HG03095 (cell line): Measurements from ENCODE around the gene WDR70.
"Not testable (repeated sequence)": the region's sequence is repeated elsewhere in the genome, so short reads cannot be mapped to it uniquely, and the experiment has no call there.

Source experiments
- ATAC-seq: cut with Tn5 transposase; IDR thresholded peaks from one replicate; pipeline ENCODE4 v1.9.1; 2021; ENCODE audit warnings: moderate library complexity; ENCODE audit not compliant: unreplicated experiment

The WDR70 gene

DNA sequence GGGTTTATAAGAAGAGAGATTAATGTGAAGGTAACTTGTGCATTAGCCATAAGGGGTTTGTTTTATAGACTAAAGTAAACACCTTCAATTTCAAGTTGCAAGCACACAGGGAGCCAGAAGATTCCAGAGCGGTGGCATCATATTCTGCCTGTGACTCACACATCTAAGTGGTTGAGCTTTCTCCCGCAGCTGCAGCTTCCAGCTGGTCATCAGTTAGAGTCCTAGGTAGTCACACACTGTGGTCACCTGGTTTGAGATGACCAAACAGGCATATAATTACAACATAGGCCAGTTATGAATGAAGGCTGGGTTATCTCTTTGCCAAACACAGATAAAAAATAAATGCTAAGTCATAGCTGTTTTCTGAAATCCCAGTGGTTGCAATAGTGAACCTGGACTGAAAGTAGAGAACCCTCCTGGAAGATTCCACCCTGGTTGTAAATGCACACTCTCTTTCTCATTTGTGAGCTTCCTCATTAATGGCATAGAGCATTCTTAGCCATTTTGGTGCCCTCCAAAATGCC is 289.5 kb downstream of the WDR70 start:
- no peak for ATAC-seq

DNA sequence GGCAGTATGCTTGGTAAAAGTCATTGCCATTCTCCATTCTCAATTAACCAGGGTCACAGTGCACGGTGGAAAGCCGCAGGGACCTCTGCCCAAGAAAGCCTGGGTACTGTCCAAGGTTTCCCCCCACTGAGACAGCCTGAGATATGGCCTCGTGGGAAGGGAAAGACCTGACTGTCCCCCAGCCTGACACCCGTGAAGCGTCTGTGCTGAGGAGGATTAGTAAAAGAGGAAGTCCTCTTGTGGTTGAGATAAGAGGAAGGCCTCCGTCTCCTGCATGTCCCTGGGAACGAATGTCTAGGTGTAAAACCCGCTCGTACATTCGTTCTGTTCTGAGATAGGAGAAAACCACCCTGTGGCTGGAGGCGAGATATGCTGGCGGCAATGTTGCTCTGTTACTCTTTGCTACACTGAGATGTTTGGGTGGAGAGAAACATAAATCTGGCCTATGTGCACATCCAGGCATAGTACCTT is 293.0 kb downstream of the WDR70 start:
- ATAC-seq, result peak; percentile 86

DNA sequence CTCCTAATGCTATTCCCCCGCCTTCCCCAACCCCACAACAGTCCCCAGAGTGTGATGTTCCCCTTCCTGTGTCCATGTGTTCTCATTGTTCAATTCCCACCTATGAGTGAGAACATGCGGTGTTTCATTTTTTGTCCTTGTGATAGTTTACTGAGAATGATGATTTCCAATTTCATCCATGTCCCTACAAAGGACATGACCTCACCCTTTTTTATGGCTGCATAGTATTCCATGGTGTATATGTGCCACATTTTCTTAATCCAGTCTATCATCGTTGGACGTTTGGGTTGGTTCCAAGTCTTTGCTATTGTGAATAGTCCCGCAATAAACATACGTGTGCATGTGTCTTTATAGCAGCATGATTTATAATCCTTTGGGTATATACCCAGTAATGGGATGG is 295.2 kb downstream of the WDR70 start:
- not testable (repeated sequence) for ATAC-seq

DNA sequence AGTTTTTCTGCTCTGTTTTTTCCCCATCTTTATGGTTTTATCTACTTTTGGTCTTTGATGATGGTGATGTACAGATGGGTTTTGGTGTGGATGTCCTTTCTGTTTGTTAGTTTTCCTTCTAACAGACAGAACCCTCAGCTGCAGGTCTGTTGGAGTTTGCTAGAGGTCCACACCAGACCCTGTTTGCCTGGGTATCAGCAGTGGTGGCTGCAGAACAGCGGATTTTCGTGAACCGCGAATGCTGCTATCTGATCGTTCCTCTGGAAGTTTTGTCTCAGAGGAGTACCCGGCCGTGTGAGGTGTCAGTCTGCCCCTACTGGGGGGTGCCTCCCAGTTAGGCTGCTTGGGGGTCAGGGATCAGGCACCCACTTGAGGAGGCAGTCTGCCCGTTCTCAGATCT is 300.2 kb downstream of the WDR70 start:
- not testable (repeated sequence) for ATAC-seq

- ATAC-seq, result not testable (repeated sequence)
Measured at GRCh38 chr5:37679903-37680302, 300.8 kb downstream of the WDR70 start.

DNA sequence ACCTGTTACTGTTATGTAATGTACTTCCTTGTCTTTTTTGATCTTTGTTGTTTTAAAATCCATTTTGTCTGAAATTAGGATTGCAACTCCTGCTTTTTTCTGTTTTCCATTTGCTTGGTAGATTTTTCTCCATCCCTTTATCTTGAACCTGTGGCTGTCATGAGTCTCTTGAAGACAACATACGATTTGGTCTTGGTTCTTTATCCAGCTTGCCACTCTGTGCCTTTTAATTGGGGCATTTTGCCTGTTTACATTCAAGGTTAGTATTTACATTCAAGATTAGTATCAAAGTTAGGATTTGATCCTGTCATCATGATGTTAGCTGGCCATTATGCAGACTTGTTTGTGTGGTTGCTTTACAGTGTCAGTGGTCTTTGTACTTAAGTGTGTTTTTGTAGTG is 304.0 kb downstream of the WDR70 start:
- ATAC-seq, result no peak

GRCh38 chr5:37685211-37685610 is 306.1 kb downstream of the WDR70 start:
- ATAC-seq, result no peak

- no peak for ATAC-seq
Measured at GRCh38 chr5:37685816-37686215, 306.7 kb downstream of the WDR70 start.

- ATAC-seq, result not testable (repeated sequence)
Measured at GRCh38 chr5:37688925-37689324, 309.8 kb downstream of the WDR70 start.

DNA sequence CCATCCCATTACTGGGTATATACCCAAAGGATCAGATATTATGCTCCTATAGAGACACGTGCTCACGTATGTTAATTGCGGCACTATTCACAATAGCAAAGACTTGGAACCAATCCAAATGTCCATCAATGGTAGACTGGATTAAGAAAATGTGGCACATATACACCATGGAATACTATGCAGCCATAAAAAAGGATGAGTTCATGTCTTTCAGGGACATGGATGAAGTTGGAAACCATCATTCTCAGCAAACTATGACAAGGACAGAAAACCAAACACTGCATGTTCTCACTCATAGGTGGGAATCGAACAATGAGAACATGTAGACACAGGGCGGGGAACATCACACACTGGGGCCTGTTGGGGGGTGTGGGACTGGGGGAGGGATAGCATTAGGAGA is 315.2 kb downstream of the WDR70 start:
- not testable (repeated sequence) for ATAC-seq

DNA sequence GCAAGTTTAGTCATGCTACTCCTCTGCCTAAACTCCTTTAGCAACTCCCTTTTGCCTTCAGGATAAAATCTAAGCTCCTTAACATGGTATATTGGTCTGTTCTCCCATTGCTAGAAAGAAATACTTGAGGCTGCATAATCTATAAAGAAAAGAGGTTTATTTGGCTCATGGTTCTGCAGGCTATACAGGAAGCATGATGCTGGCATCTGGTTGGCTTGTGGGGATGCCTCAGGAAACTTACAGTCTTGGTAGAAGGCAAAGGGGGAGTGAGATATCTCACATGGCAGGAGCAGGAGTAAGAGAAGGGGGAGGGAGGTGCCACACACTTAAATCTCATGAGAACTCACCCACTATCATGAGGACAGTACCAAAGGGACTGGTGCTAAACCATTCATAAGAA is 315.7 kb downstream of the WDR70 start:
- ATAC-seq, result no peak

GRCh38 chr5:37695647-37696046 is 316.5 kb downstream of the WDR70 start:
- ATAC-seq, result no peak

GRCh38 chr5:37696190-37697021 is 317.3 kb downstream of the WDR70 start:
- ATAC-seq, result no peak

- no peak for ATAC-seq
Measured at GRCh38 chr5:37701868-37702267, 322.8 kb downstream of the WDR70 start.

DNA sequence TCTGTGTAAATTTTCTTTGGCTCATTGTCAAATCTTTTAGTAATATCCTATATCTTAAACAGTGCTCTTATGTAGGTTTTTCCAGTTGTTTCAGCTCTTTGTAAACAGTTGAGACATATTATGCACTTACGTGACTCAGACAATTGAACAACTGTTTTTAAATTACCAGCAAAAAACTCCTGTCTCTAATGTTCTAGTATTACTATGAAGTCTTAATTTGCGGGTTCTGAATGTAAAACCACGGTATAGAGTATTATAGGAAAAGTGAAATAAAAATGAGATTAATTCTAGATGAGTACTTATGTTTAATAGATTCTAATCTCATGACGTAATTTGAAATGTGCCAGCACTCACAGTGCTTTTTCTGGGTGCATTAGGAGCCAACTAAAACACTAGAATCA is 324.7 kb downstream of the WDR70 start:
- ATAC-seq, result no peak

DNA sequence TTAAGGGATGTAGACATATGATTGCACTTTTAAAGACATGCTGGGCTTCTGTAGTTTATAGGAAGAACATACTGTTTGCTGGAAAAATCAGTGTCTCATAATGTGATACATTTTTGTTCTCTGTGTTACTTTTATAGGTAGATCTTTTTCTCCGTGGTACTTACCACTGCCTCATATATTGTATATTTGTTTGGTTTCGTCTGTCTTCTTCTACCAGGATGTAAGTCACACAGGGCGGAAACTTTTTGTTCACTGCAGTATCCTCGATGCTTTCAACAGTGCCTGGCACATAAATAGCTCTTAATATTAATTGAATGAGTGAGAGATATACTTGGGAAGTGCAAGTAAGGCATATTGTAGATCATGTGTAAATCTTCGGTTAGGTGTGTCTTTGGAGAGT is 325.3 kb downstream of the WDR70 start:
- no peak for ATAC-seq

DNA sequence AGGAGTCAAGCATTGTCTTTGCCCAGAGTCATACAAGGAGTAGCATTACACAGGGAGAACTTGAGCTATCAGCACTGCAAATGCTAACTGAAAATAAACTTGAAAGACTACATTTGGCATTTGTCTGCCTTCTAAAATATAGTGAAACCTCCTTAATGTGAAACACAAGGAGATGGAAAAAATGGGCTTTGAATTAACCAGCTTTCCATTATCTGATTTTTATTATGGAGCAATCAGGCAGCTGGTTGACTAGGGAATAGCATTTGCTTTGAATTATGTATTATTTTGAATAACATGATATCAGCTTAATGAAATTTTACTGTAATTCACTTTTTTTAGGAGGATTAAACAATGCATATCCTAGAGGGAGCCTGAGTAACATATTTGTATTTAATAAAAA is 329.9 kb downstream of the WDR70 start:
- no peak for ATAC-seq

DNA sequence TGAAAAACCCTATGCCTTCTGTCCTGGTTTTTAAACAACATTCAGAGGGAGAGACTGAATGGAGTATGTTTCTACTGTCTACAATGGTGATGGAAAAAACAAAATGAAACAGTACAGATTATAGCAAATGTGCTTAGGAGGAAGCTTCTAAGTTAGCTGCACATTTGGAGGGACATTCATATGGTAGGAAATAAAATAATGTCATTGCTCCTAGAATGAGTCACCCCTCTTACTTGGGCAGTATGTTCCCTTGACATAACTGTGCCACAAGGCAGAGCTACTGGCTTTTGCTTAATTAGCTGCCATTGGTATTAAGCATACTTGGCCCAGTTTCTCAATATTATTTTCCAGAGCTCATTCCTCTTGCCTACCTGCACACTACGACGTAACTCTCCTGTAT is 331.8 kb downstream of the WDR70 start:
- ATAC-seq, result no peak

DNA sequence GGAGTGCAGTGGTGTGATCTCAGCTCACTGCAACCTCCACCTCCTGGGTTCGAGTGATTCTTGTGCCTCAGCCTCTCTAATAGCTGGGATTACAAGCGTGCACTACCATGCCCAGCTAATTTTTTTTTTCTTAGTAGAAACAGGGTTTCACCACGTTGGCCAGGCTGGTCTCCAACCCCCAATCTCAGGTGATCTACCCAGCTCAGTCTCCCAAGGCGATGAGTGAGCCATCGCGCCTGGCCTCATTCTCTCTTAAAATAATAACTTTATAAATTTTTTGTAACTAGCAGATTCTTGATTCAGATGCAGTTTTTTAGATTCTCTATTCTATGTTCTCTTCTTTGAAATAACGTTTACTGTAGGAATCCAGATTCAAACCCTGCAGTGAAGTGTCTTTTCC is 333.6 kb downstream of the WDR70 start:
- ATAC-seq, result no peak

- no peak for ATAC-seq
Measured at GRCh38 chr5:37714756-37715155, 335.6 kb downstream of the WDR70 start.

GRCh38 chr5:37715361-37715760 is 336.2 kb downstream of the WDR70 start:
- no peak for ATAC-seq

- no peak for ATAC-seq
Measured at GRCh38 chr5:37715992-37716391, 336.9 kb downstream of the WDR70 start.

DNA sequence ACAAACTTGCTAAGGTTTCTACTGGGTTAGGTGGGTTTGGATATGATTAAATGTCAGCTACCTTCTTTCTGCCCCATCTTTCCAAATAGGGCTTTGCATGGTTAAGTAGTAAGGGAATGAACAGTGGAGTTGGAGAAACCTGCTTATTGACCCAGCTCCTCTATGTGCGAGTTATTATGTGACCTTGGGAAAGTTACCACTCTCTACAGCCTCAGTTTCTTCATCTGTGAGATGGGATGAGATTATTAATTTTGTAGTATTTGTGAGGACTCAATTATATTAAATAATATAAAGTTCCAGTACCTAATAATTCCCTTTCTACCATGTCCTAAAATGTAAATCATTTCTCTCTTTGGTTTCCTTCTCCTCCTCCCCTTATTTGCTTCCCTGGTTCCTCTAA is 337.3 kb downstream of the WDR70 start:
- no peak for ATAC-seq
